Measurements from ENCODE around the gene HSH2D. TPM values are rescaled to one million over a fixed set of nuclear protein-coding genes. Genes with fewer than 3 reads are reported as not detected.

Gene HSH2D
- total RNA-seq, 2 donors from 2014 or later: 0.66 to 0.68 TPM

- no peak for TF ChIP-seq CTCF (conservative IDR thresholded peaks at IDR 0.05)
- Histone ChIP-seq H3K36me3 (ENCODE audit: control insufficient read depth, insufficient read depth, low read length) (peaks cover 97% of the 10 kb centered on the region), H3K4me3 (ENCODE audit: low read length) (no peak overlapping the region), H3K9ac (ENCODE audit: extremely low read depth, low read length, poor library complexity, severe bottlenecking) (no peak overlapping the region), H3K27me3 (ENCODE audit: control insufficient read depth, insufficient read depth, low read length, poor library complexity, severe bottlenecking) (no peaks in the 10 kb centered on the region), H3K27ac (ENCODE audit: low read depth, low read length) (no peak overlapping the region), H3K9me3 (ENCODE audit: control insufficient read depth, low read length) (no peaks in the 10 kb centered on the region), H3K4me1 (ENCODE audit: control insufficient read depth, insufficient read depth, low read length) (no peaks in the 10 kb centered on the region)
- DNase-seq: no peak
- H3K36me3 Mint-ChIP-seq (ENCODE audit: low read depth): peaks cover 86% of the 10 kb centered on the region
- H3K4me1 Mint-ChIP-seq: peaks cover 4% of the 10 kb centered on the region
- WGBS, 2 experiments (ENCODE audit: insufficient coverage in 1 of 2, insufficient read length in 1 of 2): 93 to 99% methylated on average over 13 of the region's 13 CpGs
- no peaks in the 10 kb centered on the region for H3K27me3 Mint-ChIP-seq (ENCODE audit: insufficient read depth)
- H3K27ac Mint-ChIP-seq: no peak overlapping the region
- H3K9me3 Mint-ChIP-seq: no peaks in the 10 kb centered on the region
- no peak overlapping the region for H3K4me3 Mint-ChIP-seq
Measured at GRCh38 chr19:16095071-16095571, 48.4 kb upstream of the HSH2D start.

- H3K27ac Mint-ChIP-seq: peak overlapping the region; percentile 48
- Histone ChIP-seq H3K36me3 (ENCODE audit: control insufficient read depth, insufficient read depth, low read length) (peaks cover 97% of the 10 kb centered on the region), H3K27ac (ENCODE audit: low read depth, low read length) (no peak overlapping the region), H3K4me1 (ENCODE audit: control insufficient read depth, insufficient read depth, low read length) (no peaks in the 10 kb centered on the region), H3K9me3 (ENCODE audit: control insufficient read depth, low read length) (no peaks in the 10 kb centered on the region), H3K27me3 (ENCODE audit: control insufficient read depth, insufficient read depth, low read length, poor library complexity, severe bottlenecking) (no peaks in the 10 kb centered on the region), H3K9ac (ENCODE audit: extremely low read depth, low read length, poor library complexity, severe bottlenecking) (no peak overlapping the region), H3K4me3 (ENCODE audit: low read length) (no peak overlapping the region)
- no peaks in the 10 kb centered on the region for H3K27me3 Mint-ChIP-seq (ENCODE audit: insufficient read depth)
- 94 to 98% methylated on average over 4 to 10 of the region's 10 CpGs for WGBS, 2 experiments (ENCODE audit: insufficient coverage in 1 of 2, insufficient read length in 1 of 2)
- no peak overlapping the region for H3K4me3 Mint-ChIP-seq
- H3K4me1 Mint-ChIP-seq: peaks cover 4% of the 10 kb centered on the region
- H3K9me3 Mint-ChIP-seq: no peaks in the 10 kb centered on the region
- TF ChIP-seq CTCF (conservative IDR thresholded peaks at IDR 0.05): no peak
- DNase-seq: no peak
- H3K36me3 Mint-ChIP-seq (ENCODE audit: low read depth): peaks cover 86% of the 10 kb centered on the region
Measured at GRCh38 chr19:16096280-16096855, 47.1 kb upstream of the HSH2D start.

- Mint-ChIP-seq H3K27ac (peak overlapping the region; percentile 81), H3K27me3 (ENCODE audit: insufficient read depth) (no peaks in the 10 kb centered on the region), H3K36me3 (ENCODE audit: low read depth) (peaks cover 86% of the 10 kb centered on the region), H3K4me3 (no peak overlapping the region), H3K9me3 (no peaks in the 10 kb centered on the region), H3K4me1 (peaks cover 4% of the 10 kb centered on the region)
- Histone ChIP-seq H3K27ac (ENCODE audit: low read depth, low read length) (no peak overlapping the region), H3K36me3 (ENCODE audit: control insufficient read depth, insufficient read depth, low read length) (peaks cover 97% of the 10 kb centered on the region), H3K9ac (ENCODE audit: extremely low read depth, low read length, poor library complexity, severe bottlenecking) (no peak overlapping the region), H3K4me1 (ENCODE audit: control insufficient read depth, insufficient read depth, low read length) (no peaks in the 10 kb centered on the region), H3K4me3 (ENCODE audit: low read length) (no peak overlapping the region), H3K27me3 (ENCODE audit: control insufficient read depth, insufficient read depth, low read length, poor library complexity, severe bottlenecking) (no peaks in the 10 kb centered on the region), H3K9me3 (ENCODE audit: control insufficient read depth, low read length) (no peaks in the 10 kb centered on the region)
- no peak for DNase-seq
- WGBS, 2 experiments (ENCODE audit: insufficient coverage in 1 of 2, insufficient read length in 1 of 2): 78 to 95% methylated on average over 5 to 6 of the region's 6 CpGs
- TF ChIP-seq CTCF (conservative IDR thresholded peaks at IDR 0.05): no peak
Measured at GRCh38 chr19:16098416-16098768, 45.1 kb upstream of the HSH2D start.

Measured in endodermal cell (in vitro differentiated cells).